IMR-90 (cell line): ENCODE results near the gene ZC3H14. TPM values are rescaled to one million over a fixed set of nuclear protein-coding genes. Genes with fewer than 3 reads are reported as not detected.
A peak's percentile ranks its signal among the peaks of the same experiment; 100 is the strongest.

Experiments used
- ATAC-seq: fragments of 200-7000 bp; cut with Tn5 transposase; 2 replicates; pipeline ENCODE4 v1.9.1; 2020; ENCODE audit warnings: low read depth, mild to moderate bottlenecking, moderate library complexity
- BruUV-seq: library from RNA; stranded (reverse); fragments of 400-500 nt; replicated peaks from 2 replicates; lab custom pipeline; 2021; lab: Mats Ljungman, UMichigan
- CTCF ChIA-PET: fragments of 300-600 bp; formaldehyde crosslinking; extraction: SDS; loops from one replicate; lab custom pipeline; 2021; ENCODE audit warnings: antibody characterized with exemption; lab: Yijun Ruan, JAX
- POLR2A ChIA-PET: fragments of 300-600 bp; sonication (Branson Sonifier 250); formaldehyde crosslinking; loops from one replicate; lab custom pipeline; 2022; ENCODE audit warnings: antibody characterized with exemption; ENCODE audit not compliant: unreplicated experiment; lab: Charles Lee
- DNase-seq: peaks from one replicate; pipeline ENCODE4 v3.0.0; 2013
- H2AFZ ChIP-seq: replicated peaks from 2 replicates; pipeline ENCODE3; 2013; ENCODE audit warnings: low read length, mild to moderate bottlenecking; ENCODE audit not compliant: poor library complexity
- H2AK5ac ChIP-seq: 2 replicates; pipeline ENCODE4 v1.6.1; 2013; ENCODE audit warnings: low read depth, low read length, inconsistent platforms
- H2AK9ac ChIP-seq: replicated peaks from 2 replicates; pipeline ENCODE3; 2013; ENCODE audit warnings: mild to moderate bottlenecking, low read depth, low read length, moderate library complexity; ENCODE audit not compliant: poor library complexity
- H2BK120ac ChIP-seq: 2 replicates; pipeline ENCODE4 v1.6.1; 2013; ENCODE audit warnings: low read depth, low read length, inconsistent platforms
- H2BK15ac ChIP-seq: 3 replicates; pipeline ENCODE4 v1.6.1; 2013; ENCODE audit warnings: low read depth, low read length, inconsistent platforms
- H2BK20ac ChIP-seq: 2 replicates; pipeline ENCODE4 v1.6.1; 2013; ENCODE audit warnings: low read depth, mild to moderate bottlenecking, inconsistent platforms, low read length, moderate library complexity
- H2BK5ac ChIP-seq: 2 replicates; pipeline ENCODE4 v1.6.1; 2013; ENCODE audit warnings: mild to moderate bottlenecking, low read depth, low read length, inconsistent platforms; ENCODE audit not compliant: poor library complexity, severe bottlenecking
- H3K14ac ChIP-seq: replicated peaks from 2 replicates; pipeline ENCODE4 v1.6.1; 2013; ENCODE audit warnings: low read depth, low read length, inconsistent platforms
- H3K18ac ChIP-seq: 2 replicates; pipeline ENCODE4 v1.6.1; 2013; ENCODE audit warnings: low read depth, low read length, control low read depth
- H3K23ac ChIP-seq: 2 replicates; pipeline ENCODE4 v1.6.1; 2013; ENCODE audit warnings: low read depth, low read length, inconsistent platforms
- H3K27ac ChIP-seq: 2 replicates; pipeline ENCODE4 v1.5.1; 2013; ENCODE audit warnings: mild to moderate bottlenecking, control low read depth, low read length; ENCODE audit not compliant: insufficient read depth
- H3K27me3 ChIP-seq: 2 replicates; pipeline ENCODE4 v1.6.1; 2013; ENCODE audit warnings: low read length; ENCODE audit not compliant: control insufficient read depth, insufficient read depth
- H3K36me3 ChIP-seq: 2 replicates; pipeline ENCODE4 v1.6.1; 2013; ENCODE audit warnings: low read length, mixed read lengths; ENCODE audit not compliant: control insufficient read depth, insufficient read depth
- H3K4ac ChIP-seq: 2 replicates; pipeline ENCODE4 v1.6.1; 2013; ENCODE audit warnings: low read depth, low read length, inconsistent platforms
- H3K4me1 ChIP-seq: 2 replicates; pipeline ENCODE4 v1.6.1; 2013; ENCODE audit warnings: low read length, mixed read lengths; ENCODE audit not compliant: control insufficient read depth, insufficient read depth
- H3K4me2 ChIP-seq: 2 replicates; pipeline ENCODE4 v1.6.1; 2013; ENCODE audit warnings: low read depth, mild to moderate bottlenecking, control low read depth, low read length, moderate library complexity
- H3K4me3 ChIP-seq: 2 replicates; pipeline ENCODE4 v1.5.1; 2013; ENCODE audit warnings: low read depth, mild to moderate bottlenecking, control low read depth, low read length, moderate library complexity; ENCODE audit not compliant: insufficient read depth
- H3K56ac ChIP-seq: 2 replicates; pipeline ENCODE4 v1.6.1; 2013; ENCODE audit warnings: low read length, inconsistent platforms; ENCODE audit not compliant: insufficient read depth; ENCODE audit errors: extremely low read depth
- H3K79me1 ChIP-seq, 2 experiments: 2 replicates each; pipeline ENCODE4 v1.6.1; 2013; ENCODE audit warnings: low read length in 2 of 2, inconsistent platforms in 1 of 2, low read depth in 1 of 2
- H3K9ac ChIP-seq: 2 replicates; pipeline ENCODE4 v1.6.1; 2013; ENCODE audit warnings: low read depth, low read length, control low read depth
- H3K9me1 ChIP-seq: 2 replicates; pipeline ENCODE4 v1.6.1; 2013; ENCODE audit warnings: low read length, inconsistent platforms; ENCODE audit not compliant: insufficient read depth
- H3K9me3 ChIP-seq: 2 replicates; pipeline ENCODE4 v1.6.1; 2013; ENCODE audit warnings: low read length; ENCODE audit not compliant: control insufficient read depth, insufficient read depth
- H4K20me1 ChIP-seq: 2 replicates; pipeline ENCODE4 v1.6.1; 2013; ENCODE audit warnings: low read length, inconsistent platforms; ENCODE audit not compliant: insufficient read depth
- H4K5ac ChIP-seq: 2 replicates; pipeline ENCODE4 v1.6.1; 2013; ENCODE audit warnings: mild to moderate bottlenecking, low read depth, low read length, control low read depth
- H4K8ac ChIP-seq, 2 experiments: 2 replicates each; pipeline ENCODE4 v1.6.1; 2013; ENCODE audit warnings: low read depth in 2 of 2, low read length in 2 of 2, control low read depth in 1 of 2, inconsistent platforms in 1 of 2
- H4K91ac ChIP-seq: 2 replicates; pipeline ENCODE4 v1.6.1; 2013; ENCODE audit warnings: low read depth, low read length, inconsistent platforms; ENCODE audit not compliant: insufficient read depth
- BHLHE40 ChIP-seq: fragments of 150-350 bp; IDR thresholded peaks from 2 replicates; pipeline ENCODE4 v1.6.1; 2016; ENCODE audit warnings: mild to moderate bottlenecking, low read depth, low read length
- CEBPB ChIP-seq: IDR thresholded peaks from 2 replicates; pipeline ENCODE4 v1.6.1; 2012; ENCODE audit warnings: low read depth, low read length, improper control_type of control experiment
- CHD1 ChIP-seq: IDR thresholded peaks from 2 replicates; pipeline ENCODE4 v1.6.1; 2012; ENCODE audit warnings: low read depth, low read length, improper control_type of control experiment
- FOS ChIP-seq: fragments of 150-350 bp; IDR thresholded peaks from 2 replicates; pipeline ENCODE4 v1.6.1; 2016; ENCODE audit warnings: low read depth, low read length
- MAFK ChIP-seq: IDR thresholded peaks from 2 replicates; pipeline ENCODE4 v1.6.1; 2012; ENCODE audit warnings: low read depth, low read length, improper control_type of control experiment
- MAZ ChIP-seq: IDR thresholded peaks from 2 replicates; pipeline ENCODE4 v1.6.1; 2012; ENCODE audit warnings: low read depth, mild to moderate bottlenecking, low read length, improper control_type of control experiment, moderate library complexity, borderline replicate concordance
- MXI1 ChIP-seq: IDR thresholded peaks from 2 replicates; pipeline ENCODE4 v1.6.1; 2012; ENCODE audit warnings: low read depth, mild to moderate bottlenecking, low read length, moderate library complexity, borderline replicate concordance
- NFE2L2 ChIP-seq: fragments of 150-350 bp; IDR thresholded peaks from 2 replicates; pipeline ENCODE4 v1.6.1; 2016; ENCODE audit warnings: low read depth, mild to moderate bottlenecking, low read length
- POLR2A ChIP-seq: IDR thresholded peaks from 2 replicates; pipeline ENCODE4 v1.6.1; 2012; ENCODE audit warnings: mild to moderate bottlenecking, low read depth, low read length
- RAD21 ChIP-seq: IDR thresholded peaks from 2 replicates; pipeline ENCODE4 v1.6.1; 2012; ENCODE audit warnings: low read length, improper control_type of control experiment
- RCOR1 ChIP-seq: IDR thresholded peaks from 2 replicates; pipeline ENCODE4 v1.6.1; 2012; ENCODE audit warnings: mild to moderate bottlenecking, low read length, improper control_type of control experiment; ENCODE audit not compliant: insufficient replicate concordance
- RFX5 ChIP-seq: IDR thresholded peaks from 2 replicates; pipeline ENCODE4 v1.8.0; 2012; ENCODE audit warnings: low read depth, mild to moderate bottlenecking, low read length, moderate library complexity
- SMC3 ChIP-seq: fragments of 150-350 bp; IDR thresholded peaks from 2 replicates; pipeline ENCODE4 v1.6.1; 2016; ENCODE audit warnings: low read depth, mild to moderate bottlenecking, antibody characterized with exemption, low read length, moderate library complexity
- WGBS, 2 experiments: methylation state at CpG; one replicate each; pipeline versions ENCODE4 v1.1.5 to v1.1.7; 2013; ENCODE audit warnings: missing lambda C conversion rate in 2 of 2; ENCODE audit not compliant: insufficient read length in 1 of 2; ENCODE audit errors: extremely low coverage in 2 of 2; 5-methylcytosine and 5-hydroxymethylcytosine counted together
- dilution Hi-C: fragments of 300-500 bp; cut with HindIII; formaldehyde crosslinking; loops from one replicate; pipeline ENCODE4 v1.14.3; 2018; ENCODE audit warnings: low sequenced_read_pairs; ENCODE audit not compliant: unreplicated experiment
- in situ Hi-C: fragments of 300-500 bp; cut with MboI; formaldehyde crosslinking; loops from 3 replicates; pipeline ENCODE4 v1.14.3; 2019; ENCODE audit warnings: low sequenced_read_pairs, inconsistent platforms, mixed read lengths
- intact Hi-C: fragments of 100-400 bp; cut with micrococcal nuclease; formaldehyde crosslinking; loops from 2 replicates; pipeline ENCODE4 v1.10.0; 2022
- polyA plus RNA-seq, 3 experiments: library from polyadenylated mRNA; depleted of rRNA; stranded (reverse); fragments of >200 nt; gene quantifications; 2 replicates each; pipeline ENCODE4 v1.2.3, GENCODE V29; 2012; ENCODE audit warnings: low replicate concordance in 1 of 3
- total RNA-seq: library from RNA; depleted of rRNA; stranded (reverse); fragments of >200 nt; gene quantifications from 2 replicates; pipeline ENCODE4 v1.2.3, GENCODE V29; 2012
- TF ChIP-seq, protein P1 (sequence below): conservative IDR thresholded peaks from 2 replicates; pipeline ENCODE4 v1.5.1; 2012; ENCODE audit warnings: mild to moderate bottlenecking, low read depth, low read length, improper control_type of control experiment
- TF ChIP-seq, protein P2 (sequence below): fragments of 150-350 bp; IDR thresholded peaks from 2 replicates; pipeline ENCODE4 v1.6.1; 2016; ENCODE audit warnings: low read depth, mild to moderate bottlenecking, low read length, moderate library complexity, borderline replicate concordance
- TF ChIP-seq, protein P3 (sequence below): fragments of 150-350 bp; IDR thresholded peaks from 2 replicates; pipeline ENCODE4 v1.6.1; 2017; ENCODE audit warnings: mild to moderate bottlenecking, antibody characterized with exemption, low read length, low read depth

The ZC3H14 gene
- total and polyA plus RNA-seq, 2 of the 4 experiments (the other 2 are of a cell fraction): 72.5 to 111 TPM

DNA sequence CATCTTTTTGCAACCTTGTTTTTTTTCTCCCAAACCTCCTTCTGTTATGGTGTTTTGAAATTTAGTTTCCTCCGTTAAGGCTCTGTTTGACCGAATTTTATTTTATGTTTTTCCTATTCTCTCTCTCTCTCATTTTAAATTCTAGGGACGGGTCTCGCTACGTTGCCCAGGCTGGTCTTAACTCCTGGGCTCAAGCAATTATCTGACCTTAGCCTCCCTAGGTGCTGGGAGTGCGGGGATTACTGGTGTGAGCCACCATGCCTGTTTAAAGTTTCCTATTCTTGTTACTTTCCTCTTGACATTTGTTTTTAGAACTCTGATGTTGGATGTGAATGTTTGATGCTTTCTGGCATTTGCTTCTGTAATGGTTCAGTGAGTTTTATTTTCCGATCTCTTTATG lies 1.0 kb downstream of the ZC3H14 start:
- Histone ChIP-seq H3K14ac (no peak overlapping the region; the same call in 1 of the 2 replicates), H3K27ac (peak overlapping the region; percentile 69), H2BK15ac (no peak overlapping the region), H4K5ac (no peak overlapping the region), H2BK120ac (no peak overlapping the region), H4K20me1 (peaks cover 15% of the 10 kb centered on the region), H3K56ac (no peak overlapping the region), H2AFZ (no peak overlapping the region), H3K4me3 (peak overlapping the region; percentile 98), H3K23ac (peak overlapping the region; percentile 79), H3K9me3 (no peaks in the 10 kb centered on the region), H3K4ac (no peak overlapping the region), H3K27me3 (no peaks in the 10 kb centered on the region), H2BK20ac (no peak overlapping the region), H3K9me1 (0 out of 2 replicates have a peak, but pooled peaks cover 3% of the 10 kb centered on the region), H3K4me2 (peak overlapping the region; percentile 100), H2BK5ac (peak overlapping the region; percentile 27), H2AK5ac (0 out of 2 replicates have a peak overlapping the region, but pooled peaks have one; percentile 7), H2AK9ac (no peak overlapping the region), H3K4me1 (peaks cover 6% of the 10 kb centered on the region; the same call in 1 of the 2 replicates), H3K79me1 (peaks cover 8 to 28% of the 10 kb centered on the region in 2 experiments), H3K9ac (peak overlapping the region; percentile 92), H4K8ac (no peak overlapping the region; a peak in 1 of 4 replicates), H4K91ac (no peak overlapping the region), H3K36me3 (peaks cover 9% of the 10 kb centered on the region), H3K18ac (no peak overlapping the region)
- DNase-seq: no peak
- no TSS peak for BruUV-seq
- intact Hi-C loops (loop anchor here (5.0 kb wide), 2 partner anchors 177 to 617 kb away; partner anchors contain the start of gene SPATA7), dilution Hi-C loops (no loop called here), in situ Hi-C loops (no loop called here)
- CTCF ChIA-PET: interaction anchor here (1.1 kb wide), 1 partner anchor 18 kb away, joined by 3 read pairs; no protein-coding TSS in a partner anchor
- no CpG with 5 or more reads among the region's 7 CpGs for WGBS, 2 experiments
- POLR2A ChIA-PET: no interaction called here
- TF ChIP-seq MXI1: no peak
- TF ChIP-seq BHLHE40: no peak
- TF ChIP-seq FOS: no peak
- TF ChIP-seq, protein P1, sequence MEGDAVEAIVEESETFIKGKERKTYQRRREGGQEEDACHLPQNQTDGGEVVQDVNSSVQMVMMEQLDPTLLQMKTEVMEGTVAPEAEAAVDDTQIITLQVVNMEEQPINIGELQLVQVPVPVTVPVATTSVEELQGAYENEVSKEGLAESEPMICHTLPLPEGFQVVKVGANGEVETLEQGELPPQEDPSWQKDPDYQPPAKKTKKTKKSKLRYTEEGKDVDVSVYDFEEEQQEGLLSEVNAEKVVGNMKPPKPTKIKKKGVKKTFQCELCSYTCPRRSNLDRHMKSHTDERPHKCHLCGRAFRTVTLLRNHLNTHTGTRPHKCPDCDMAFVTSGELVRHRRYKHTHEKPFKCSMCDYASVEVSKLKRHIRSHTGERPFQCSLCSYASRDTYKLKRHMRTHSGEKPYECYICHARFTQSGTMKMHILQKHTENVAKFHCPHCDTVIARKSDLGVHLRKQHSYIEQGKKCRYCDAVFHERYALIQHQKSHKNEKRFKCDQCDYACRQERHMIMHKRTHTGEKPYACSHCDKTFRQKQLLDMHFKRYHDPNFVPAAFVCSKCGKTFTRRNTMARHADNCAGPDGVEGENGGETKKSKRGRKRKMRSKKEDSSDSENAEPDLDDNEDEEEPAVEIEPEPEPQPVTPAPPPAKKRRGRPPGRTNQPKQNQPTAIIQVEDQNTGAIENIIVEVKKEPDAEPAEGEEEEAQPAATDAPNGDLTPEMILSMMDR: no peak
- TF ChIP-seq RCOR1: no peak
- no peak for TF ChIP-seq SMC3
- TF ChIP-seq MAFK: no peak
- TF ChIP-seq CEBPB: no peak
- no peak for TF ChIP-seq RFX5
- TF ChIP-seq, protein P2, sequence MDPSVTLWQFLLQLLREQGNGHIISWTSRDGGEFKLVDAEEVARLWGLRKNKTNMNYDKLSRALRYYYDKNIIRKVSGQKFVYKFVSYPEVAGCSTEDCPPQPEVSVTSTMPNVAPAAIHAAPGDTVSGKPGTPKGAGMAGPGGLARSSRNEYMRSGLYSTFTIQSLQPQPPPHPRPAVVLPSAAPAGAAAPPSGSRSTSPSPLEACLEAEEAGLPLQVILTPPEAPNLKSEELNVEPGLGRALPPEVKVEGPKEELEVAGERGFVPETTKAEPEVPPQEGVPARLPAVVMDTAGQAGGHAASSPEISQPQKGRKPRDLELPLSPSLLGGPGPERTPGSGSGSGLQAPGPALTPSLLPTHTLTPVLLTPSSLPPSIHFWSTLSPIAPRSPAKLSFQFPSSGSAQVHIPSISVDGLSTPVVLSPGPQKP: no peak
- TF ChIP-seq POLR2A: no peak
- no peak for TF ChIP-seq NFE2L2
- TF ChIP-seq, protein P3, sequence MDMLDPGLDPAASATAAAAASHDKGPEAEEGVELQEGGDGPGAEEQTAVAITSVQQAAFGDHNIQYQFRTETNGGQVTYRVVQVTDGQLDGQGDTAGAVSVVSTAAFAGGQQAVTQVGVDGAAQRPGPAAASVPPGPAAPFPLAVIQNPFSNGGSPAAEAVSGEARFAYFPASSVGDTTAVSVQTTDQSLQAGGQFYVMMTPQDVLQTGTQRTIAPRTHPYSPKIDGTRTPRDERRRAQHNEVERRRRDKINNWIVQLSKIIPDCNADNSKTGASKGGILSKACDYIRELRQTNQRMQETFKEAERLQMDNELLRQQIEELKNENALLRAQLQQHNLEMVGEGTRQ: no peak
- no peak for TF ChIP-seq RAD21
- no peak for TF ChIP-seq CHD1
- TF ChIP-seq MAZ: no peak
- no peak for ATAC-seq
